T1000 (cell line): ENCODE measurements around the gene KHSRP.
"Not testable (repeated sequence)": the region's sequence is repeated elsewhere in the genome, so short reads cannot be mapped to it uniquely, and the experiment has no call there.

Experiments
- DNase-seq: peaks from one replicate; lab custom pipeline; 2025; ENCODE audit warnings: mixed read lengths; lab: John Stamatoyannopoulos, UW

The KHSRP gene

GRCh38 chr19:6450166-6450565 lies 25.6 kb upstream of the KHSRP start:
- no peak for DNase-seq

GRCh38 chr19:6448045-6448444 lies 23.4 kb upstream of the KHSRP start:
- no peak for DNase-seq

GRCh38 chr19:6446452-6446851 lies 21.8 kb upstream of the KHSRP start:
- no peak for DNase-seq

GRCh38 chr19:6443986-6444385 lies 19.4 kb upstream of the KHSRP start:
- DNase-seq: no peak

GRCh38 chr19:6442087-6442688 lies 17.6 kb upstream of the KHSRP start:
- no peak for DNase-seq

GRCh38 chr19:6440905-6441304 lies 16.3 kb upstream of the KHSRP start:
- no peak for DNase-seq

GRCh38 chr19:6439743-6440142 lies 15.1 kb upstream of the KHSRP start:
- DNase-seq: no peak

GRCh38 chr19:6433663-6434062 lies 9.1 kb upstream of the KHSRP start, which contains the start of gene SLC25A41:
SLC25A41 (minus strand) TSS chr19:6433763; CDS start chr19:6433693, 70 bp downstream.
- DNase-seq: no peak

- DNase-seq: no peak
Measured at GRCh38 chr19:6433165-6433564, 8.6 kb upstream of the KHSRP start.

- DNase-seq: no peak
Measured at GRCh38 chr19:6431891-6432290, 7.3 kb upstream of the KHSRP start.

- DNase-seq: no peak
Measured at GRCh38 chr19:6429419-6430221, 5.0 kb upstream of the KHSRP start.

GRCh38 chr19:6428692-6429418 lies 4.2 kb upstream of the KHSRP start:
- DNase-seq: not testable (repeated sequence)

- no peak for DNase-seq
Measured at GRCh38 chr19:6427131-6427530, 2.5 kb upstream of the KHSRP start.

- DNase-seq: no peak
Measured at GRCh38 chr19:6425732-6426620, 1.4 kb upstream of the KHSRP start.

GRCh38 chr19:6424939-6425731 lies 524 bp upstream of the KHSRP start:
- DNase-seq: peak; percentile 98

GRCh38 chr19:6423499-6424194 lies 964 bp downstream of the KHSRP start:
- DNase-seq: no peak

- no peak for DNase-seq
Measured at GRCh38 chr19:6421075-6422014, 3.3 kb downstream of the KHSRP start.

- DNase-seq: no peak
Measured at GRCh38 chr19:6418562-6418932, 6.1 kb downstream of the KHSRP start.
